Measurements from ENCODE around the gene RANBP17. TPM values are rescaled to one million over a fixed set of nuclear protein-coding genes. Genes with fewer than 3 reads are reported as not detected.

Gene RANBP17
- total and polyA plus RNA-seq, 2 of the 4 experiments (the other 2 are of a cell fraction) = 8.2 to 29.0 TPM

- Histone ChIP-seq H3K56ac (ENCODE audit: extremely low read depth, insufficient read depth, low read length) (no peak overlapping the region), H3K36me3 (ENCODE audit: control insufficient read depth, insufficient read depth, low read length) (peaks cover 4% of the 10 kb centered on the region), H4K20me1 (ENCODE audit: insufficient read depth, low read length) (no peaks in the 10 kb centered on the region), H3K79me1 (ENCODE audit: low read depth in 1 of 2, low read length in 2 of 2) (no peaks in the 10 kb centered on the region), H2AFZ (replicated peaks; ENCODE audit: low read length, poor library complexity) (no peak overlapping the region), H3K4me2 (ENCODE audit: low read depth, low read length) (no peak overlapping the region), H2BK120ac (ENCODE audit: low read depth, low read length) (no peak overlapping the region), H2BK15ac (ENCODE audit: low read depth, low read length) (no peak overlapping the region), H3K9ac (ENCODE audit: low read depth, low read length) (no peak overlapping the region), H4K5ac (ENCODE audit: low read depth, low read length) (no peak overlapping the region), H3K9me1 (ENCODE audit: insufficient read depth, low read length) (no peaks in the 10 kb centered on the region), H2BK20ac (ENCODE audit: low read depth, low read length) (no peak overlapping the region), H2BK5ac (ENCODE audit: low read depth, low read length, poor library complexity, severe bottlenecking) (no peak overlapping the region), H4K8ac (ENCODE audit: low read depth in 2 of 2, low read length in 2 of 2) (no peak overlapping the region), H3K18ac (ENCODE audit: low read depth, low read length) (no peak overlapping the region), H2AK5ac (ENCODE audit: low read depth, low read length) (no peak overlapping the region), H3K27me3 (ENCODE audit: control insufficient read depth, insufficient read depth, low read length) (no peaks in the 10 kb centered on the region), H2AK9ac (replicated peaks; ENCODE audit: low read depth, low read length, poor library complexity) (no peak overlapping the region), H3K27ac (ENCODE audit: insufficient read depth, low read length) (no peak overlapping the region), H3K4me3 (ENCODE audit: insufficient read depth, low read depth, low read length) (no peak overlapping the region), H3K23ac (ENCODE audit: low read depth, low read length) (no peak overlapping the region), H3K14ac (replicated peaks; ENCODE audit: low read depth, low read length) (no peak overlapping the region), H4K91ac (ENCODE audit: insufficient read depth, low read depth, low read length) (no peak overlapping the region), H3K4ac (ENCODE audit: low read depth, low read length) (no peak overlapping the region), H3K9me3 (ENCODE audit: control insufficient read depth, insufficient read depth, low read length) (no peaks in the 10 kb centered on the region), H3K4me1 (ENCODE audit: control insufficient read depth, insufficient read depth, low read length) (no peaks in the 10 kb centered on the region)
- no peak for TF ChIP-seq ELK1 (IDR thresholded peaks at IDR 0.05; ENCODE audit: borderline replicate concordance, low read depth, low read length)
- TF ChIP-seq POLR2A (IDR thresholded peaks at IDR 0.05; ENCODE audit: low read depth, low read length) = no peak
- no peak for TF ChIP-seq MAZ (IDR thresholded peaks at IDR 0.05; ENCODE audit: borderline replicate concordance, low read depth, low read length)
- TF ChIP-seq CHD1 (IDR thresholded peaks at IDR 0.05; ENCODE audit: low read depth, low read length) = no peak
- no peak for TF ChIP-seq BHLHE40 (IDR thresholded peaks at IDR 0.05; ENCODE audit: low read depth, low read length)
- TF ChIP-seq RFX5 (IDR thresholded peaks at IDR 0.05; ENCODE audit: low read depth, low read length) = no peak
- TF ChIP-seq CEBPB (IDR thresholded peaks at IDR 0.05; ENCODE audit: low read depth, low read length) = no peak
- no peak for TF ChIP-seq SMC3 (IDR thresholded peaks at IDR 0.05; ENCODE audit: low read depth, low read length)
- TF ChIP-seq MAFK (IDR thresholded peaks at IDR 0.05; ENCODE audit: low read depth, low read length) = no peak
- dilution Hi-C loops (cut with HindIII; ENCODE audit: low sequenced_read_pairs, unreplicated experiment) (no loop called here), in situ Hi-C loops (cut with MboI; ENCODE audit: low sequenced_read_pairs) (no loop called here), intact Hi-C loops (cut with micrococcal nuclease) (loop anchor here (5.0 kb wide), 1 partner anchor 35 kb away; no protein-coding TSS in a partner anchor)
- BruUV-seq (replicated peaks) = no TSS peak
- POLR2A ChIA-PET (ENCODE audit: unreplicated experiment) = no interaction called here
- no peak for ATAC-seq (ENCODE audit: low read depth)
- CTCF ChIA-PET = interaction anchor here (1.1 kb wide), 1 partner anchor 9 kb away, joined by 4 read pairs; no protein-coding TSS in a partner anchor
- DNase-seq = no peak
Measured at GRCh38 chr5:170937072-170937471, 75.3 kb downstream of the RANBP17 start.

Measured in IMR-90 (cell line).